ENCODE data around the gene CHTF18. TPM values are rescaled to one million over a fixed set of nuclear protein-coding genes. Genes with fewer than 3 reads are reported as not detected.

The CHTF18 gene
- total RNA-seq, 4 donors from 2014 or later = under 0.01 to 895 (median 31.1) TPM

GRCh38 chr16:785563-786535, 2.6 kb upstream of the CHTF18 start:
- DNase-seq = peak; percentile 37 to 44
- Histone ChIP-seq H3K9me3 (no peaks in the 10 kb centered on the region), H3K27ac (no peak overlapping the region), H3K36me3 (no peaks in the 10 kb centered on the region), H3K27me3 (no peaks in the 10 kb centered on the region), H3K4me3 (no peak overlapping the region), H3K4me1 (peaks cover 0 to 14% of the 10 kb centered on the region in 2 donors)
- intact Hi-C loops (cut with DNase I; ENCODE audit: low total_unique reads) = no loop called here
- TF ChIP-seq CTCF (IDR thresholded peaks at IDR 0.05) (peak; percentile 53 to 69 (median 56)), POLR2A (IDR thresholded peaks at IDR 0.05) (peak in 1 of 2 donors; percentile 7)

- intact Hi-C loops (cut with DNase I; ENCODE audit: low total_unique reads) = no loop called here
- H3K36me3 ChIP-seq = no peaks in the 10 kb centered on the region
- peak overlapping the region; percentile 58 to 67 for H3K4me3 ChIP-seq
- peaks cover 0 to 14% of the 10 kb centered on the region in 2 donors for H3K4me1 ChIP-seq
- DNase-seq = no peak
- H3K27ac ChIP-seq = peak overlapping the region in 1 of 2 donors; percentile 74
- H3K9me3 ChIP-seq = no peaks in the 10 kb centered on the region
- TF ChIP-seq POLR2A (IDR thresholded peaks at IDR 0.05) (no peak), CTCF (IDR thresholded peaks at IDR 0.05) (no peak)
- H3K27me3 ChIP-seq = no peaks in the 10 kb centered on the region
Measured at GRCh38 chr16:787321-787966, 976 bp upstream of the CHTF18 start.

GRCh38 chr16:787978-788398, 432 bp upstream of the CHTF18 start, which contains the start of gene RPUSD1:
Gene RPUSD1 (minus strand): TSS chr16:788381. CDS start chr16:787737, 644 bp downstream.
- TF ChIP-seq POLR2A (IDR thresholded peaks at IDR 0.05) (peak in 1 of 2 donors; percentile 13), CTCF (IDR thresholded peaks at IDR 0.05) (no peak)
- no peak for DNase-seq
- Histone ChIP-seq H3K27ac (peak within 1 kb of the TSS; percentile 56 to 74), H3K27me3 (no peaks in the 10 kb centered on the region), H3K36me3 (no peaks in the 10 kb centered on the region), H3K4me1 (peaks cover 0 to 14% of the 10 kb centered on the region in 2 donors), H3K9me3 (no peaks in the 10 kb centered on the region), H3K4me3 (peak within 1 kb of the TSS; percentile 69 to 70)
- intact Hi-C loops (cut with DNase I; ENCODE audit: low total_unique reads) = no loop called here

GRCh38 chr16:789191-789850, 901 bp downstream of the CHTF18 start:
- no peaks in the 10 kb centered on the region for H3K27me3 ChIP-seq
- DNase-seq = no peak
- H3K27ac ChIP-seq = no peak overlapping the region
- peak overlapping the region in 1 of 2 donors; percentile 70 for H3K4me3 ChIP-seq
- intact Hi-C loops (cut with DNase I; ENCODE audit: low total_unique reads) = no loop called here
- TF ChIP-seq CTCF (IDR thresholded peaks at IDR 0.05) = no peak
- TF ChIP-seq POLR2A (IDR thresholded peaks at IDR 0.05) = no peak
- no peaks in the 10 kb centered on the region for H3K36me3 ChIP-seq
- no peaks in the 10 kb centered on the region for H3K9me3 ChIP-seq
- peaks cover 0 to 14% of the 10 kb centered on the region in 2 donors for H3K4me1 ChIP-seq
